COR-L47 (cell line): ENCODE measurements around the gene TRPC4.
A peak's percentile ranks its signal among the peaks of the same experiment; 100 is the strongest.
"Not testable (repeated sequence)": the region's sequence is repeated elsewhere in the genome, so short reads cannot be mapped to it uniquely, and the experiment has no call there.

ENCODE experiments used
- DNase-seq: peaks from one replicate; lab custom pipeline; 2025; lab: John Stamatoyannopoulos, UW

TRPC4 gene

GRCh38 chr13:37601648-37602440, 267.7 kb downstream of the TRPC4 start:
- DNase-seq, result no peak

- DNase-seq, result no peak
Observed at GRCh38 chr13:37599519-37599918, 270.1 kb downstream of the TRPC4 start.

- DNase-seq, result no peak
Observed at GRCh38 chr13:37598597-37598996, 271.0 kb downstream of the TRPC4 start, which contains the start of gene POSTN. Gene POSTN (minus strand): TSS chr13:37598768. CDS start chr13:37598726, 42 bp downstream.

- DNase-seq, result peak; percentile 33
Observed at GRCh38 chr13:37597477-37598025, 272.0 kb downstream of the TRPC4 start.

- DNase-seq, result no peak
Observed at GRCh38 chr13:37596805-37597204, 272.8 kb downstream of the TRPC4 start.

- no peak for DNase-seq
Observed at GRCh38 chr13:37595162-37595561, 274.4 kb downstream of the TRPC4 start.

- no peak for DNase-seq
Observed at GRCh38 chr13:37594550-37594949, 275.0 kb downstream of the TRPC4 start.

- not testable (repeated sequence) for DNase-seq
Observed at GRCh38 chr13:37589381-37589780, 280.2 kb downstream of the TRPC4 start.

- DNase-seq, result no peak
Observed at GRCh38 chr13:37587236-37587635, 282.3 kb downstream of the TRPC4 start.
